HG02798 (cell line): ENCODE data around the gene PELI2.

Experiments used
- ATAC-seq: cut with Tn5 transposase; IDR thresholded peaks from one replicate; pipeline ENCODE4 v1.9.1; 2021; ENCODE audit warnings: mild to moderate bottlenecking; ENCODE audit not compliant: unreplicated experiment, poor library complexity

The PELI2 gene

DNA sequence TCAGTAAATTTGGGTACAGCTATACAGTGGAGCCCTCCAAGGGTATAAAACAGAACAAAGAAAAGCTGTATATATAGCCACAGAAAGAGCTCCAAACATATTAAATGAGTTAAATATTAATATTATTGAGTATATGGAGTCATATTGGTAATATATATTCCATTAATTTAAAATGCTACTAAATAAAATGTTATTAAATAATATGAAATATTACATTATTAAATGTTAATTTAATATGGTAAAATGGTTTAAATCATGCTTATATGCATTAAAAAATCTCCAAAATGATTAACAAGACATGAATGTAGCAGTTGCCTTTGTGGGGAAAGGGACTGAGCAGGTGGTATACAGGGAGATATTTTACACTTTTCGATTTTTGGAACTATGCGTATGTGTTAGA is 164.0 kb downstream of the PELI2 start:
- ATAC-seq, result no peak

DNA sequence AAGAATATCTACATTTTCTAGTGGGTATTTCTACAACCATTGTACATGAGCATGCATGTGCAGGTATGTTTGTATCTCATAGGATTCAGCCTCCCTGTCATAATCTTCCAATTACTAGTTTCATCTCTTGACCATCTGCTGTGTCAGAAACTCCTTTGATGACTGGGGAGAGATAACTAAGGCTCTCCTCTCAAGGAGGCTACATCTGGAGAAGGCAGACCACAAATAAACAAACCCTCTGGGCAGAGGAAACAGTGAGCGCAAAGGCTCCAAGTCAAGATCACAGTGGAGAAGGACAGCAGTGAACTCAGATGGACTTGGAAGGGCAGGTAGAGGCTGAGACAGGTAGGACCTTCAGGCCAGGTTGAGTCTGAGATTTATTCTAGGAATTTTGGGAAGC is 166.4 kb downstream of the PELI2 start:
- ATAC-seq, result no peak

DNA sequence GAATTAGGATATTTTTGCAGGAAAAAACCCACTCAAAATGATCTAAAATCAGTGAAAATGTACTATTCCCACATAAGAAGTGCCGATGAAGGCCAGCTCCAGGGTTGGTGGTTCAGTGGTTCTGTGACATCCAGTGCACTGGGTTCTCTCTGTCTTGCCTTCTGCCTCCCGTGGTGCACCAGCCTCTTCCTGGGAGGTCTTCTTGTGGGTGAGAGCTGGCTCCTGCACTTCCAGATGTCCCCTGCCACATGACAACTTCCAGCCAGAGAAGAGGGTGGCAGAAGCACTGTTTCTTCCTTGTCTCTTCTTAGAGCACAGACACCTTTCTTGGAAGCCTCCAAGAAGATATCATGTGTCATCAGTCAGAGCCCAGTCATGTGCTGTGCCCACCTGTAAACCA is 170.9 kb downstream of the PELI2 start:
- ATAC-seq, result no peak

DNA sequence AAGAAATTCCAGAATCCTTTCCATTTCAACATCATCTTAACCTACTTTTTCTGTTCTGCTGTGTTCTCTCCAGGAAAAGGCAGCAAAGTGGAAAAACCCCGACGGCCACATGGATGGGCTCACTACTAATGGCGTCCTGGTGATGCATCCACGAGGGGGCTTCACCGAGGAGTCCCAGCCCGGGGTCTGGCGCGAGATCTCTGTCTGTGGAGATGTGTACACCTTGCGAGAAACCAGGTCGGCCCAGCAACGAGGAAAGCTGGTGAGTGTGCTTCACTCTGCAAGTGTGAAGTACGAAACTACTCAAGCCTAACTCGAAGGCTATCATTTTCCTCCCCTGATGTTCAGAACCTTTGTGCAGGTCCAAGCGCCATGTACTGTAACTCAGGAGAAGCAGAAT is 172.0 kb downstream of the PELI2 start:
- no peak for ATAC-seq

DNA sequence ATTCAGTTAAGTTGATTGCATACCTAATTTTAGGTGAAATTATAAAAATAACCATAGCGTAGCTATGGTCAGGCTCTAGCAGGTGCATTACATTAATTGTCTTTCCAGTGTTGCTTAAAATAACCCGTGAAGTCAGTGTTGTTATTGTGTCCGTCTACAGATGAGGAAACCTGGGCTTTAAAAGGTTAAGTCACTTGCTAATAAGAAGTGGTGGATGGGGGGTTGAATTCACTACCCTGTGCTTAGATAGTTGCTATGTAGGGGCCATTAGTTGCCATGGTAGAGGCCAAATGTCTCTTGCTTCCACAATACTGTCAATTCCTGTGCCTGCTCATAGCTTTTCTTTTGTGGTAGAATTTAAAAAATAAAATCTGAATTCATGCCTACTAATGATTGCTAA is 174.8 kb downstream of the PELI2 start:
- ATAC-seq, result no peak

DNA sequence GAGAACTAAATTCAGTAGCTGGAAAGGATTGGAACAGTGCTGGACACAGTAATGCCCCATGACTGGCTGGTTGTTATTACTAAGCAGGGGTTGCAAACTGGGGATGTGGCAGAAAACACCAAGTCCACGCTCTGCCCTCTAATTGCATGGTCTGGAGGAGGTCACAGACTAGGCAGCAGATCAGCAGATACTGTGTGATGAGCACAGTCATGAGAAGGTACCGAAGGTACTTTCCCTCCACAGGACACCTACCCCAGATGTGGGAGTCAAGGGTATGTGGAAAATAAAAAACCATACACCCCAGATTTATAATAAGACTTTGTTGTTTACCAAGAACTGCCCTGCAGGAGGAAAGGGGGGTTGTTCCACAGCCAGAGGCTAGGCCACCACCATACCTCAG is 175.3 kb downstream of the PELI2 start:
- ATAC-seq, result no peak

DNA sequence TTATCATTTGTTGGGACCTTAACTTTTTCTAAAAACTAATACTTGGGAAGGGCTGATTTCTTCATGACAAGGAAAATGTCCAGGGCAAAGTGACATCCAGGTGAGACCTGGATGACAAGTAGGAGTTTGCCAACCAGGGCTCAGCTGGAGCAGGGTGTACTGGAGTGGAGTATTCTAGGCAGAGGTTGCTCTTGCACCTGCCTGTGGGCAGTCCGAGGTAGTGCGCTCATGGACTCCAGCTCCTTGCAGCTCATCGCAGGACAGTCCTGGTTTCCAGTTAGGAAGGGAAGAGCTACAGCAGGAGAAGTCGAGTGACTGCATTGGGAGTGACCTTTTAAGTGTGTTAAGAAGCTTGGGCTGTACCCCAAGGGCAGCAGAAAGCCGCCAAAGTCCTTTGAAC is 175.9 kb downstream of the PELI2 start:
- ATAC-seq, result peak; percentile 53

DNA sequence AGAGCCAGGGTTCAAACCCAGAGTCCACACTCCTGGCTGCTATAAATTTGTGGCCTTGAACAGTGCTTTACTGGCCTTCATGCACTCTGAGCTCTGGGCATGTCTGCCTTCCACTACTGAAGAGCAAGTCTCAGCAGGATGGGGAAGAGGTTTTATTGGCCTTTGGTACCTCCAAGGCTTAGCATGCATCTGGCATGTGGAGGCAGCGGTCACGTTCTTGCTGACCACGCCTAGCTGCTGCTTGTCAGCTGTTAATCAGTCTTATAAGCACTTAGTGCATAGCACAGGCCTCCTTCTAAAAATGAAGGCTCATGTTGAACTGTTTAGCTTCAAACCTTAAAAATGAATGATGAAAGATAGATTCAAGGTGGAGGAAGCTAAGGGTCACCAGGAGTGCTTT is 177.5 kb downstream of the PELI2 start:
- no peak for ATAC-seq

DNA sequence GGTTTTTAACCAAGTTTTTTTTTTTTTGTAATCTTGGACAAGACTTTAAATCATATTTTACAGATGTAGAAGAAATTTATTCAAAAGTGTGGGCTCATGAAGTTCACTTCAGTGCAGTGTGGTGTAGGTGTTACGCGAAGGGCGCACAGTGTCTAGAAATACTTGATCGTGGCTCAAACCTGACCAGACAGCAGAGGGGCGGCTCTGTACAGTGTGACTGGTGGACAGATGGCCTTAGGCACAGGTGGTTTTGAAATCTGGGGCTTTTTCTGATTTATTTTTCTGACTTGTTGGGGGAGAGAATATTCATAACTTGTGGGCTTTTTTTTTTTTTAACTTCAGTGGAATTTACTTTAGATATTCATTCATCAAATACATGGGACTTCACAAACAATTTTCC is 179.2 kb downstream of the PELI2 start:
- ATAC-seq, result no peak

DNA sequence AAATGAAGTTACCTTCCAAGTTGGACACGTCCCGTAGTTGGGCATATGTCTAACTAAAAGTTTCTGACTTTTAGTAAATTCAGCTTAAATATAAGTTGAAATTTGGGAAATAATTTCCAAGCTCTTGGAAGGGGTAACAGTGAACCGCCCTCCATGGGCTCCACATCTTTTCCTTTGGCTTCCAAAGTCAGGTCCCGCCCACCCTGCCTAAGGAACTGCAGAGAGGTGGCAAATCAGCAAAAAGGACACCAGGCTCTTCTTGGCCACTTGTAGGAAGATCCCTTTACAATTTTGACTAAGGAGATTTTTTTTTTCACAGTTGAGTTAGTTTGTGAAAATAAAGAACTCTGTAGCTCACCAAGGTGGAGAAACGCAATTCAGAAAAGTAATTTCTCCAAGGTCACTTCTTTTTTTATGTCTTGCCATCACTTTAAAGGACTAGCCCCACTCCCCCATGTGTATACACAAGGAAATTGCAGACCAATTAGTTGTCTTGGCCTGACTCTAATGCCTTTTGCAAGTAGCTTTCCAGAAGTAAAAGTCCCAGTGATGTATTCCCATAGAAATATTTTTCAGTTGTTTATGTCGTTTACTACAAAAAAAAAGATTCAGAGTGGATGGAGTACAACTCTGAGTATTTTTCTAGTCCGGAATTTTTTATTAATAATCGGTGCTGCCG is 181.2 kb downstream of the PELI2 start:
- ATAC-seq, result no peak

DNA sequence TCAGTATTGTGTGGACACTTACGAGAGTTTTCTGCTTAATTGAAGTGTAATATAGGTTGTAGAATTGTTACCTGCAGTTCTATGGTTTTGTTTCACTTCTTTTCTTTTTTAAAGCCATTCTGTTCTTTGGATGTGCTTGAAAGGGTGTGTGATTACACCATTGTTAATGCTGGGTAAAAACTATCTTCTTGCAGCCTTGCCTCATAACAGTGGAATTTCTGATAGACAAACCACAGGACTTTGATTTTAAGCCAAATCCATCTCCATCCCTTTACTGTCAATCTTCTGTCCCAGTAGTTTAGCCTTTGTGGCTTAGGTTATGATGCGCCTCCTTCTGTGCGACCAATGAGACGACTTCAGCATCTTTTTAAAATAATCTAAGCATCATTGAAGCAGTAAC is 182.3 kb downstream of the PELI2 start:
- no peak for ATAC-seq

DNA sequence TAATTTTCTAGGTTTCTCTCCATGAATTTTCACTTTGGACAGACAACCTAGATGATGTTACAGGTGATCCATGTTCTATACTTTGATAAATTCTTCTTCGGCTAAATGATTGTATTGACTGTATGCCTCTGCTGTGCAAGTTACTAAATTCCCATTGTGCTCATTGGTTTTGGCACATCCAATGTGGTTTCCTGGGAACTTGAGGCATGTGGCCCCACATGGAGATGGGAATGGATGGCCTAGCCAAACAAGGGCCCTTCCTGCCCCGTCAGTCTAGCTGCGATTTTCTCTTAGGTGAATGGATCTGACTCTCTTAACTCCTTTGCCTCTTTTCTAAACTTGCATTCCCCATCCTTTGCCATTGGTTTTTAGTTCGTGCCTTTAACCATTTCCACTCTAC is 186.2 kb downstream of the PELI2 start:
- ATAC-seq, result no peak

DNA sequence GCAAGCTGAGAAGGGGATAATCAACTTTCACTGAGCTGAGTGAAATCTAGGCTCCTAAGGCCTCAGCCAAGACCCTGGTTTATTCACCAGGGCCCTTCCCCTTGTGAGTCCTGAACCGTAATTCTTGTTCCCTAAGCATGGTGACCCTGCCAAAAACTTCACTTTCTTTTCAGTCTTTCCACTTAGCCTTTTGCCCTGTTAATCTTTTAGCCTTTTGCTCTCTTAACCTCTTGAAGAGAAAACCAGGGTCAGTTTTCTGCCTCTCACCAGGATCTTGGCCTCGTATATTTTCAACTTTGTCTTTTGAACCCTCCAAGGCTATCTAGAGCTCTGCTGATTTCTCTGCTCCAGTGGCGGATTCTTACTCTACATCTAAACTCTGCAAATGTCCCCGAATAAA is 191.0 kb downstream of the PELI2 start:
- ATAC-seq, result no peak

DNA sequence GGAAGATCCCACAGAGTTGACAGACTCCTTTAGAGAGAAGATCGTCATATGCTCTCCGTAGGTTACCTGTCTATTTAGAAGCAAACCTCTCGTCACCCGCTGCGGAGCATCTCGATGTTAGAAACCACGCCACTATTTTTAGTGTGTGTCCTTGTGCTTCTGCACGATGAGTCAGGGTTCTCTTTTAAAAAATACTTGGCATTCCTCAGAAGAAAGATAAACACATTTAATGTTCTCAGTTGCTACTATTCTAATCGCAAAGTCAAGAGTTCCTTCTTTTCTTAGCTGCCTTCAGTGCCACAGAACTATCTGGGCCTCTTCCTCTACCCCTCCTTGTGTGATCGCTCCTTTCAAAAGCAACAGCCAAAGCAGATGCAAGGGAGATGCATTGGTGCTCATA is 192.4 kb downstream of the PELI2 start:
- ATAC-seq, result no peak

DNA sequence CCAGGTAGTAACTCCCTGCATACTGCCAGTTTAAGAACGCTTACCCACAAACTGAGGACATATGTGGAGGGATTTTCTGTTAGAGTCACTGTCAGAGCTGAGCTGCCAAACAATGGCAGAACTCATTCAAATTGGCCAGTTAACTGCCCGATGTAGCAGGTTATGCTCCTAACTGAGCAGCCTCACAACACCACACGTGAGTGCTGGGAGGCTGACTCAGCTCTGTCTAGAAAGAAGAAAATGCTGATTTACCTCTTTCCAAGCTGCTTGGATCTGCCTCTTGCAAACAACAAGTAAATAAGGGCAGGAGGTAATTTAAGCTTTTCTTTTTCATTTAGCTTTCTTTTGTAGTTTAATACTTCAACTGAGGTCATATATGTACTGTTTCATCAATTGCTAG is 195.6 kb downstream of the PELI2 start:
- ATAC-seq, result no peak

DNA sequence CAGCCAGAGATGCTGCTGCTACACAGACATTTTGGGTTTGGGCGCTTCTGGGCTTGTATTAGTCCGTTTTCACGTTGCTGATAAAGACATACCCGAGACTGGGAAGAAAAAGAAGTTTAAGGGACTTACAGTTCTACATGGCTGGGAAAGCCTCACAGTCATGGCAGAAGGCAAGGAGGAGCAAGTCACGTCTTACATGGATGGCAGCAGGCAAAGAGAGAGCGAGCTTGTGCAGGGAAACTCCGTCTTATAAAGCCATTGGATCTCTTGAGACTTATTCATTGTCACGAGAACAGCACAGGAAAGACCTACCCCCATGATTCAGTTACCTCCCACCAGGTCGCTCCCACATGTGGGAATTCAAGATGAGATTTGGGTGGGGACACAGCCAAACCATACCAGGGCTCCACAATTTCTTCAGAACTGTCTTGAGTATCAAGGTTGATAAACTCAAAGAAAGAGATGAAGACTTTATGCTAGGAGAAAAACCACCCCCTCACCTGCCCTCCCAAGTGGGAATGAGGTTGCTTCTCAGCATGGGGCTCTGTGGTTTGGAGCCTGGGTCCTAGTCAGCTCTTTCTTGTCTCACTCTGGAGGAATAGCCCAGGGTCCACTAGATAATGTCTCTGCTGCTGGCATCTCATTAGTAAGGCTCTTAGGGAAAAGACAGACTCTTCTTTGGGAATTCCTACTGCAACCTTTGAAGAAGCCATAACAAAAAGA is 200.3 kb downstream of the PELI2 start:
- no peak for ATAC-seq

DNA sequence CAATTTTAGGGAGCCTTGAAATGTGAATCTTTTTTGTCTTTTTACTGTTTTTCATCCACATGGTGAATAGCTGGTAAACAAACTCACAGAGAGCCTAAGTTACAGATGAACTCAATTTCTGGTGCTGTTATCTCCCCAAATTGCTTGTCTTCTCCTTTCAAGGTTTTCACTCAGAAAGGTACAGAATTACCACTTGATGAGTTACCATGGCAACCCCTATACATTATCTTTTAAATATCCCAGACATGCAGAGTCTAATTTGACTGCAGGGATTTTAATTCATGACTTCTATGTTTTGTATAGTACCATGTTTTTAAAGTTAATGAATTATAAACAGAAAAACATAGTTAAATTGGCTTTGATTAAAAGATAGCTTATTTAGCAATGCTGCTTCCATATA is 203.7 kb downstream of the PELI2 start:
- no peak for ATAC-seq

DNA sequence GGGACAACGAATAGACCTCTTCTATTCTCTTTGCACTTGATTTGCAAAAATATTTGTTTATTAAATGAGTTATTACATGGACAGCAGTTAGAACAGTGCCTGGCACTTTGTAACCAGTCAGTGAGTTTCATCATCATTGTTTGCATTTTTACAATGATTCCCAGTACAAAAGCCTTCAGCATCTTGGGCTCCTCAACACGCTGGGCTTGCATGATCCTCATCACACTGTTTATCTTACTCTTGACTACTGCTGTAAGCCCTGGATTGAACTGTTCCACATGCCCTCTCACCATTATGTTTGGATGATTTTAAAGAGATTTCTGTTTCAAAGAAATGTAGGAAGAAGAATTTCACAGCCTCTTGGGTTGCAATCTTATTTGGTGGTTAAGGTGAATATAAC is 204.3 kb downstream of the PELI2 start:
- ATAC-seq, result no peak

DNA sequence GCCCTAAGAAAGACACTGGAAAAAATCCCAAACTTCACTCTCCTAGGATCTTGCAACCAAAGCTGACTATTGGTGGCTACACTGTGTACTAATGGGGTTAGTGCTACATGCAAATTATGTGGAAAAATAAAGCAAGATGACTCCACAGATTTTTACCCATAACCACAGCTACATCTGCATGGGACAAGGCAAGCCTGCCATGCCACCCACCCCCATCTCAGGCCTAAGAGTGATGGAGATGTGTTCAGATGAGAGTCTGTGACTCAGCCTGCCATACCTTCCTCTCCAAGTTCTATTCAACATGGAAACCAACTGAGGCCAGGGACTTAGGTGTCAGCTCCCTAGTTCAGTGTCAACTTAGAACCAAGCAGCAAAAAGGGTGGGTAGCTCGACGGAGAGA is 206.2 kb downstream of the PELI2 start:
- ATAC-seq, result no peak

DNA sequence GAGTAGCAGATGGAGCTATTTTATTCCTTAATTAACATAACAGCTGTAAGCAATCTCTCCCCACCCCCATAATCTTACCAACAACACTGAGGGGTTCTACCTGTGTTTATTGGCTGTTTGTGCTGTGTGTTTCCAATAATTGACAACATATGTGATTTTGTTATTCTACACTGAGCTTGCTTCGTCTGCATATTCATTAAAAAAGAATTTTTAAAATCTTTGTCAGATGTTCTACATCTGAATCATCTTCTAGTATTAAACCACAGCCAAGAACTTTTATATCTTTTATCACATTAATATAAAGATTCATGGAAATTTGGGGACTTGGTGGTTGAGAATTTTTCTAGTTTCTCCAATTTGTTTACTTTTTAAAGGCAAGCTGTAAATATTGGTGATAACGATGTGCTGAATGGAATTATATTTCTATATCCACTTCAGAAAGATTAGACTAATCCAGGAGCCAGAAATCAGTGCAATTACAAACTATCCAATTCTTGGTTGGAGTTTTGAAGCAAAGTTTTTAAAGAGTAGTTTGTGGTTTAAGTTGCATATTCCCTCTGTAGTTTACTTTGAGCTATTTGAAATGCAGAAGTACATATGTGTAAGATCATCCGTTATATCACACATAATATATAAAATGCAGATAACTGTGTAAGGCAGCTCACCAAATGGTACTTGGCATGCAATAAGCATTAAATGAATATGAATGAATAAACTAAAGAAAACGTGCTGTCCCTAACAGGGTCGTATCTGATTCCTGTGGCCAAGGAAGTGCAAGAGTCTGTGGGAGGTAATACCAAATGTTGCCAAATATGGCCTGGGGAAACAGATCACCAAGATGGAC is 206.9 kb downstream of the PELI2 start:
- ATAC-seq, result no peak

DNA sequence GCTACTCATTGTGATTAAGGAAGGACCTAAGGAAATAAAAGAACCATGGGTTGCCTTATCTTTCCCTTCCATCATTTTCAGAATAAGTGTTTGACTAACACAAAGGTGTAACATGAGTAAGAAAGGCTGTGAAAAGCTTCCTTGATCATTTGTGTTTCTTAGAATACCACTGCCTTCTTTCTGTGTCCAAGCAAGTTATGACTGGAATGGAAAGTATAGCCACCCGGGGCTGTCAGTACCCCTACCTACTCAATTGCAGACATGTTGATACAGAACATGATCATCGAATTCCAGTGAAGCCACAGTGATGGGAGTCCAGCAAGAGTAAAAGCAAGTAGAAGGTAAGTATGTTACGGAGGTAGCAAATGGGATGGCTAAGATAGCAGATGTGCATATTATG is 209.8 kb downstream of the PELI2 start:
- ATAC-seq, result no peak
